ENCODE results near the gene NLRP11.

DNA sequence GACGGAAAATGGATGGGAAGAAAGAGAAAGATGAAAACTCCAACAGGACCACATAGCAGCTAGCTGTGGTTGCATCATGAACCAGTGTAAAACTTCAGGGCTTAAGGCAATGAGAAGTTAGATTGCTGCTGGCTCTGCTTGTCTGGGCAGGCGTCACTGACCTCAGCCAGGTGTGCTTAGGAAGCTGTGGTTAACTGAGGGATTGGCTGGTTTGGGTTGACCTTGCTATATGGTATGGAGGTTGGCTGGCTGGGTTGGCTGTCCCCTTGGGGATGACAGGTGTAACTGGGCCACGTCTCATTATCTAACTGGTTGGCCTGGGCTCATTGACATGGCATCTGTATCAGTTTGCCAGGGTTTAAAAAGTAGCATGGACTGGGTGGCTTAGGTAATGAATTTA, 45.4 kb upstream of the NLRP11 start:
- TF ChIP-seq CTCF (IDR thresholded peaks at IDR 0.05) (no peak), POLR2A (IDR thresholded peaks at IDR 0.05) (no peak), EP300 (IDR thresholded peaks at IDR 0.05) (no peak), POLR2AphosphoS5 (IDR thresholded peaks at IDR 0.05) (no peak)
